KMS-11 (cell line): ENCODE measurements around the gene CD151.

Experiments used
- H2AFZ ChIP-seq: fragments of 200-600 bp; sonication (generic); 2 replicates; pipeline ENCODE4 v1.6.1; 2016; ENCODE audit warnings: antibody characterized with exemption, mixed run types, low read depth
- H3K27ac ChIP-seq: fragments of 200-600 bp; sonication (generic); 2 replicates; pipeline ENCODE4 v1.6.1; 2016; ENCODE audit warnings: mild to moderate bottlenecking, mixed run types
- H3K27me3 ChIP-seq: fragments of 200-600 bp; sonication (generic); 2 replicates; pipeline ENCODE4 v1.6.1; 2017; ENCODE audit warnings: mild to moderate bottlenecking, low read depth, mixed run types, moderate library complexity; ENCODE audit not compliant: insufficient read depth
- H3K36me3 ChIP-seq: fragments of 200-600 bp; sonication (generic); 2 replicates; pipeline ENCODE4 v1.6.1; 2017; ENCODE audit warnings: mild to moderate bottlenecking, mixed run types; ENCODE audit not compliant: insufficient read depth
- H3K4me1 ChIP-seq: fragments of 200-600 bp; sonication (generic); 2 replicates; pipeline ENCODE4 v1.6.1; 2016; ENCODE audit warnings: mild to moderate bottlenecking, low read depth, mixed run types; ENCODE audit not compliant: poor library complexity, severe bottlenecking
- H3K4me2 ChIP-seq: fragments of 200-600 bp; sonication (generic); 2 replicates; pipeline ENCODE4 v1.7.0; 2016; ENCODE audit warnings: mild to moderate bottlenecking, mixed run types
- H3K4me3 ChIP-seq: fragments of 200-600 bp; sonication (generic); IDR thresholded peaks from 2 replicates; pipeline ENCODE4 v1.6.1; 2017; ENCODE audit warnings: low read depth, low read length, mixed read lengths; ENCODE audit not compliant: insufficient read depth
- H3K79me2 ChIP-seq: fragments of 200-600 bp; sonication (generic); 2 replicates; pipeline ENCODE4 v1.6.1; 2016; ENCODE audit warnings: low read depth, mixed run types; ENCODE audit not compliant: insufficient read depth
- H3K9ac ChIP-seq: fragments of 200-600 bp; sonication (generic); 2 replicates; pipeline ENCODE4 v1.6.1; 2016; ENCODE audit warnings: mild to moderate bottlenecking, mixed run types
- H4K20me1 ChIP-seq: fragments of 200-600 bp; sonication (generic); 2 replicates; pipeline ENCODE4 v1.6.1; 2016; ENCODE audit warnings: mild to moderate bottlenecking, mixed run types; ENCODE audit not compliant: insufficient read depth
- TF ChIP-seq, protein P1 (sequence below): fragments of 200-600 bp; sonication (generic); conservative IDR thresholded peaks from 2 replicates; pipeline ENCODE4 v1.6.1; 2017; ENCODE audit warnings: low read depth, mild to moderate bottlenecking, antibody characterized with exemption, low read length, moderate library complexity, mixed read lengths

CD151 gene

DNA sequence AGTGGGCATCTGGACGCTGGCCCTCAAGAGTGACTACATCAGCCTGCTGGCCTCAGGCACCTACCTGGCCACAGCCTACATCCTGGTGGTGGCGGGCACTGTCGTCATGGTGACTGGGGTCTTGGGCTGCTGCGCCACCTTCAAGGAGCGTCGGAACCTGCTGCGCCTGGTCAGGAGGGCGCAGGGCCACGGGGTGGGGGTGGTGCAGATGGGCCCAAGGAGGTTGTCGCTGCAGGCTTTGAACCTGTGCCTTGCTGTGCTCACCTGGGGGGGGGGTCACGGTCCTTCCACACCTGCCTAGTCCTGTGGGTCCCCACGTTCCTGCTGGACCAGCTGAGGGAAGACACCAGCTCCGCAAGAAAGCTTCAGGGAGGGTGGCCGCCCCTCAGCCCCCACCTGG, 3.5 kb downstream of the CD151 start:
- Histone ChIP-seq H3K36me3 (no peaks in the 10 kb centered on the region), H3K27ac (no peak overlapping the region)

DNA sequence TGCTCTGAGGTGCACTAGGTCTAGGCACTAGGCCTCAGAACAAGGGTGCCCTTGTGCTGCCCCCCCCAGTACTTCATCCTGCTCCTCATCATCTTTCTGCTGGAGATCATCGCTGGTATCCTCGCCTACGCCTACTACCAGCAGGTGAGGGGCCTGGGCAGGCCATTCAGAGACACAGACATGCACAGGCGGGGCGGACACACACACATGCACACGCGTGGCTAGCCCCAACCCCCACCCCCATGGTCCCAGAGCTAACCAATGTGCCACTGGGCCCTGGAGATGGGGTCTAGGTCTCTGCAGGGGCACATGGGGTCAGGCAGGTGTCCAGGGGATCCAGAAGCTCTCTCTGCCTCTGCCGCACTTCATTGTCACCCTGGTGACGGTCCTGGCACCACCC, 3.9 kb downstream of the CD151 start:
- Histone ChIP-seq H3K36me3 (no peaks in the 10 kb centered on the region), H4K20me1 (0 out of 2 replicates have a peak, but pooled peaks cover 6% of the 10 kb centered on the region), H3K27me3 (peaks cover 5% of the 10 kb centered on the region; the same call in 1 of the 2 replicates), H3K4me2 (no peak overlapping the region), H3K4me3 (no peak overlapping the region), H2AFZ (no peak overlapping the region), H3K9ac (no peak overlapping the region), H3K79me2 (peaks cover 11% of the 10 kb centered on the region), H3K27ac (no peak overlapping the region), H3K4me1 (peaks cover 21% of the 10 kb centered on the region)
- TF ChIP-seq, protein P1, sequence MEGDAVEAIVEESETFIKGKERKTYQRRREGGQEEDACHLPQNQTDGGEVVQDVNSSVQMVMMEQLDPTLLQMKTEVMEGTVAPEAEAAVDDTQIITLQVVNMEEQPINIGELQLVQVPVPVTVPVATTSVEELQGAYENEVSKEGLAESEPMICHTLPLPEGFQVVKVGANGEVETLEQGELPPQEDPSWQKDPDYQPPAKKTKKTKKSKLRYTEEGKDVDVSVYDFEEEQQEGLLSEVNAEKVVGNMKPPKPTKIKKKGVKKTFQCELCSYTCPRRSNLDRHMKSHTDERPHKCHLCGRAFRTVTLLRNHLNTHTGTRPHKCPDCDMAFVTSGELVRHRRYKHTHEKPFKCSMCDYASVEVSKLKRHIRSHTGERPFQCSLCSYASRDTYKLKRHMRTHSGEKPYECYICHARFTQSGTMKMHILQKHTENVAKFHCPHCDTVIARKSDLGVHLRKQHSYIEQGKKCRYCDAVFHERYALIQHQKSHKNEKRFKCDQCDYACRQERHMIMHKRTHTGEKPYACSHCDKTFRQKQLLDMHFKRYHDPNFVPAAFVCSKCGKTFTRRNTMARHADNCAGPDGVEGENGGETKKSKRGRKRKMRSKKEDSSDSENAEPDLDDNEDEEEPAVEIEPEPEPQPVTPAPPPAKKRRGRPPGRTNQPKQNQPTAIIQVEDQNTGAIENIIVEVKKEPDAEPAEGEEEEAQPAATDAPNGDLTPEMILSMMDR: no peak

More for the DNA sequence above, 3.5 kb downstream of the CD151 start:
- Histone ChIP-seq H3K27me3 (peaks cover 10% of the 10 kb centered on the region; the same call in 1 of the 2 replicates), H3K4me3 (no peak overlapping the region), H3K79me2 (peaks cover 6% of the 10 kb centered on the region), H3K4me1 (peaks cover 23% of the 10 kb centered on the region), H2AFZ (no peak overlapping the region), H3K9ac (no peak overlapping the region), H4K20me1 (0 out of 2 replicates have a peak, but pooled peaks cover 4% of the 10 kb centered on the region), H3K4me2 (no peak overlapping the region)
- TF ChIP-seq, protein P1: no peak

DNA sequence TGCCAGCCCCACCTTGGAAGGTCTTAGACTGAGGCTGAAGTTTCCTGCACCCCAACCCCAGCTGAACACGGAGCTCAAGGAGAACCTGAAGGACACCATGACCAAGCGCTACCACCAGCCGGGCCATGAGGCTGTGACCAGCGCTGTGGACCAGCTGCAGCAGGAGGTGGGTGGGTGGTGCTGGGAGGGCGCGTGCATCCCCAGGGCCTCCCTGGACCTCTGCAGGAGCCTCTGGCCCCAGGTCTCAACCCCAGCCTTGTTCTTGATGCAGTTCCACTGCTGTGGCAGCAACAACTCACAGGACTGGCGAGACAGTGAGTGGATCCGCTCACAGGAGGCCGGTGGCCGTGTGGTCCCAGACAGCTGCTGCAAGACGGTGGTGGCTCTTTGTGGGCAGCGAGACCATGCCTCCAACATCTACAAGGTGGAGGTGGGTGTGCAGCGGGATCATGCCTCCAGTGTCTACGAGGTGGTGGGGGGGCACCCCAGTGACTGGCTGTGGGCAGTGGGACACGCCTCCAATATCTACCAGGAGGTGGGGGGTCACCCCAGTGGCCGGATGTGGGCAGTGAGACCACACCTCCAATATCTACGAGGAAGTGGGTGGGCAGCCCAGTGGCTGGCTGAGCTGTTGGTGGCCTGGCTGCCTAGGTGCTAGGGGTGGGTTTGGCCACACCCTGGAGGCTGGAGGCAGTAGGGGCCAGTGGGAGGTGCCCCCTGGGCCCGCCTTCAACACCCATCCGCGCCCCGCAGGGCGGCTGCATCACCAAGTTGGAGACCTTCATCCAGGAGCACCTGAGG, 4.6 kb downstream of the CD151 start:
- H3K4me1 ChIP-seq: peaks cover 15% of the 10 kb centered on the region
- no peaks in the 10 kb centered on the region for H3K27me3 ChIP-seq
- H3K36me3 ChIP-seq: no peaks in the 10 kb centered on the region
- no peak overlapping the region for H3K4me3 ChIP-seq
- H3K4me2 ChIP-seq: no peak overlapping the region
- H3K27ac ChIP-seq: no peak overlapping the region
- TF ChIP-seq, protein P1: no peak
- H4K20me1 ChIP-seq: 0 out of 2 replicates have a peak, but pooled peaks cover 6% of the 10 kb centered on the region
- no peak overlapping the region for H2AFZ ChIP-seq
- H3K9ac ChIP-seq: no peak overlapping the region
- peaks cover 17% of the 10 kb centered on the region for H3K79me2 ChIP-seq

DNA sequence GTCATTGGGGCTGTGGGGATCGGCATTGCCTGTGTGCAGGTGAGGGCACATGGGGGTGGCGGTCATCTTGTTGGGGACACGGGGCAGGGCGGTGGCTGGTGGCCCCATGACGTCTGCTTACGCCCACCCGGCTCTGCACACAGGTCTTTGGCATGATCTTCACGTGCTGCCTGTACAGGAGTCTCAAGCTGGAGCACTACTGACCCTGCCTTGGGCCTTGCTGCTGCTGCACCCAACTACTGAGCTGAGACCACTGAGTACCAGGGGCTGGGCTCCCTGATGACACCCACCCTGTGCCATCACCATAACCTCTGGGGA, 5.2 kb downstream of the CD151 start:
- TF ChIP-seq, protein P1: no peak
- peaks cover 17% of the 10 kb centered on the region for H3K79me2 ChIP-seq

More for the DNA sequence above, 5.2 kb downstream of the CD151 start:
- no peak overlapping the region for H3K4me3 ChIP-seq
- H3K27ac ChIP-seq: no peak overlapping the region
- H3K9ac ChIP-seq: no peak overlapping the region
- no peaks in the 10 kb centered on the region for H3K36me3 ChIP-seq
- no peaks in the 10 kb centered on the region for H3K27me3 ChIP-seq
- H4K20me1 ChIP-seq: 0 out of 2 replicates have a peak, but pooled peaks cover 6% of the 10 kb centered on the region
- no peak overlapping the region for H3K4me2 ChIP-seq
- H3K4me1 ChIP-seq: peaks cover 14% of the 10 kb centered on the region
- no peak overlapping the region for H2AFZ ChIP-seq
